GM18861 (cell line): ENCODE data around the gene SUFU.

Experiments used
- ATAC-seq: cut with Tn5 transposase; IDR thresholded peaks from one replicate; pipeline ENCODE4 v1.9.1; 2021; ENCODE audit not compliant: unreplicated experiment

Gene SUFU

GRCh38 chr10:102615361-102615760 is 111.6 kb downstream of the SUFU start:
- no peak for ATAC-seq

- ATAC-seq, result peak; percentile 79
Observed at GRCh38 chr10:102616066-102616770, 112.4 kb downstream of the SUFU start.

GRCh38 chr10:102617041-102617440 is 113.3 kb downstream of the SUFU start:
- ATAC-seq, result no peak

GRCh38 chr10:102617816-102618215 is 114.0 kb downstream of the SUFU start:
- ATAC-seq, result no peak

GRCh38 chr10:102619281-102619981 is 115.7 kb downstream of the SUFU start:
- no peak for ATAC-seq

- no peak for ATAC-seq
Observed at GRCh38 chr10:102620138-102620590, 116.4 kb downstream of the SUFU start.

DNA sequence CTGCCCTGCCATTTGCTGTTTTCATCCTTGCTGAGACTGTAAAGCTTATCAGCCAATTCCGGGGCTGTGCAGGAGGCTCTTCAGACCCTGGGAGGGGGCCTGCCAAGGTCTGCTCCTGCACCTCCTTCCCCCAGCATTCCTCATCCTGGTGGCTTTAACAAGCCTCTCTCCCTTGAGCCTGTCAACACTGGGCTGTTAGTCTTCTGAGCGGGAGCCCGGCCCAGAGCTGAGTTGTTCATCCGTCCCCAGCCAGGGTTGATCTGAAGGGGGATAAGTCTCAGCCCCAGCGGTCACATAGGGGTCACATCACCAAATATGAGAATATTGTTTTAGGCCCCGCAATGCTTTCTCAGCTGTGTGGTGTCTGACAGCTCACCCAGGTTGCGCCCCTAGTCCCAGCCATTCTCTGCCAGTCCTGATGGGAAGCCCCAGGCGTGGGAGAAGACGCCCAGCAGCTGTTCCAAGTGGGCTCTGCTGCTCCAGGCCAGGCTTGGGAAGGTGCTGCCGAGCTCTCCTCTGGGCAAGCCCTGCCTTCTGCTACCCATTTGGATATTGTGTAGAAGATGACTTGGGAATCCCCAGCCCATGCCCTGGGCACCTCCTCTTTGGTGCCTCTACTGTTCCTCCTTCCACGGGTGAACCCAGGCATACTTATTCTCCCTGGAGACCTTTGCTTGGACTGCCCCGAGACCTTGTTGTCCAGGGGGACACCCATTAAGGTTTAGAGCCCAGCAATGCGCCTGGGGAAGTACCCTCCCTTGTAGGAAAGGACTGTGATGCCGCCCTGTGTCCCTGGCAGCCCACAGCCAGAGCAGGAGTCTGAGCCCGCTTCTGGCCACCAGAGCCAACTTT is 117.0 kb downstream of the SUFU start:
- ATAC-seq, result no peak

- ATAC-seq, result no peak
Observed at GRCh38 chr10:102621443-102622325, 117.9 kb downstream of the SUFU start.

GRCh38 chr10:102624094-102624493 is 120.3 kb downstream of the SUFU start:
- ATAC-seq, result no peak

DNA sequence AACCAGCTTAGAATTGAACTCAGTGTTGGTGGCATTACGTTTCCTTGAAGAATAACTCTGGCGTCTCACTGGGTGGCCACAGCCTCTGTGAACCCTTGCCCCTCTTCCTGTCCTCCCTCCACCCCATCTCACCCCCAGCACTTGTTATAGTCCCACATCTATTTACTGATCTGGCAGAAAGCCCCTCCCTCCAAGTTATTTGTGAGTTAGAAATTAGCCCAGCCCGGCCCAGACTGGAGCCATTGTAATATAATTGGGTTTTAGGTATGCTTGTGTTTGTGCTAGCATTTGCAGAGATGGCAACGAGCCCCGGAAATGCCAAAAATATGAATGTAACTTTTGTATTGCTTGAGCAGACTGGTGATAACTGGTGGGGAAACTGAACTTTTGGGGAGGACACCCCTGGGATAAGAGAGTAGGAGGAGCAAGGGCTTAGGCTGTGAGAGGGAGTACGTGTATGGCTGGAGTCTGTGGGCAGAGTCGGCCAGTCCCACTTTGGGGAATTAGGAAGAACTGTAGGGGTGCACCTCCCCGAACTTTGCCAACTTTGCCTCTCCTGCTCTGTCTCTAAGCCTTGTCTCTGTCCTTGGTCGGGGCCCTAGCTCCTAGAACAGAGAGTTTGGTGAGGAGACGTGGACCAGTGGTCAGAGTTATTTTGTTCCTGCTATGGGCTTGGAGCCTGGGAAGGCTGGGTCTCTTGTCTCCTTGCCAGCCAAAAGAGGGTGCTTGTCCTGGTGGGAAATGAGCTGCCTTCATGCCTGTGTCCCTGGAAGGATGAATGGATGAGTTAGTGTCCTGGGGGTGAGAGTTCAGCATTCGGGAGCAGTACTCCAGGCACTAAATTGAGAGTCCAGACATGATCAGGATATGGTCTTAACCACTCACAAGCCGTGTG is 121.2 kb downstream of the SUFU start:
- ATAC-seq, result no peak

GRCh38 chr10:102626026-102626685 is 122.4 kb downstream of the SUFU start:
- no peak for ATAC-seq

DNA sequence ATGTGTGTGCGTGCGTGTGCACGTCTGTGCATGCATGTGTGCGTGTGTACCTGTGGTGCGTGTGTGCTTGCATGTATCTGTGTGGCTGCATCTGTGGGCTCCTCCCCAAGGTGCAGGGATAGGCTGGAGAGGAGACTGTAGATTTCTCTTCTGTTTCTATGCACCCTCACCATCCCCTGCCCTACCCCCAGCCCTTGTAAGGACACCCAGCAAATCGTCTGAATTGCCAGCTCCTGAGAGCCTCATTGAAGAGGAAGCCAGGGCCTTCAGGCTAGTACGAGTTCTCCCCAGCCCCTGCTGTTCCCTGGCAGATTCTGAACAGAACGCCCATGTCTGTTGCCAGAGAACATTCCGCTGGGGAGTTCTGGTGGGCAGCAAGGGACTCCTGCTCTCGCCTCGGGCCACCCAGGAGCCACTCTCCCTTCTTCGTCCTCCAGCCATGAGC is 123.5 kb downstream of the SUFU start:
- no peak for ATAC-seq

DNA sequence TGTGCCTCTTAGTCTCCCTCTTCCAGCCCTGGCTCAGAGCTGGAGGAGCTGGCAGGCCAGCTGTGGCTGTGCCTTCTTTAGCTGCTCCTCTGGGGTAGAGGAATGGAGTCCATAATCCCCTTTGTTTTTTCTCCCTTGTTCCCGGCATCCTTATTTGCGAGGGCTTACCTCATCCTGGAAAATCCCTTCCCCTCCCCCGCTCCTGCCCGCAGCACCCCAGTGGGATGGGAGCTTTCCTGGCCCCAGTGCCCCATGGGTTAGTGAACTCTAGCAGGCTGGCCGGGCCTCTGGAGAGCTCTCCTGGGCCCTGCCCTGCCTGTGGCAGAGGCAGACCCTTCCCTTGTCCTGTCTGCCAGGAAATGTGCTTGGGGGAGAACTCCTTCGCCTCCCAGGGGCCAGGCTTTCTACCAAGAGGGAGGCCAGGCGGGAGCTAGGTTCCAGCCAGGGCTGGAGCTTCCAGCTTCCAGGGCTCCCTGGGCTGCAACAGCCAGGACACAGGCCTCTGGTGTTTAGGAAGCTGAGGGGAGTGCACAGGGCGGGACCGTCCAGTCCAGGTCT is 124.0 kb downstream of the SUFU start:
- ATAC-seq, result no peak

GRCh38 chr10:102628451-102628911 is 124.7 kb downstream of the SUFU start:
- no peak for ATAC-seq

DNA sequence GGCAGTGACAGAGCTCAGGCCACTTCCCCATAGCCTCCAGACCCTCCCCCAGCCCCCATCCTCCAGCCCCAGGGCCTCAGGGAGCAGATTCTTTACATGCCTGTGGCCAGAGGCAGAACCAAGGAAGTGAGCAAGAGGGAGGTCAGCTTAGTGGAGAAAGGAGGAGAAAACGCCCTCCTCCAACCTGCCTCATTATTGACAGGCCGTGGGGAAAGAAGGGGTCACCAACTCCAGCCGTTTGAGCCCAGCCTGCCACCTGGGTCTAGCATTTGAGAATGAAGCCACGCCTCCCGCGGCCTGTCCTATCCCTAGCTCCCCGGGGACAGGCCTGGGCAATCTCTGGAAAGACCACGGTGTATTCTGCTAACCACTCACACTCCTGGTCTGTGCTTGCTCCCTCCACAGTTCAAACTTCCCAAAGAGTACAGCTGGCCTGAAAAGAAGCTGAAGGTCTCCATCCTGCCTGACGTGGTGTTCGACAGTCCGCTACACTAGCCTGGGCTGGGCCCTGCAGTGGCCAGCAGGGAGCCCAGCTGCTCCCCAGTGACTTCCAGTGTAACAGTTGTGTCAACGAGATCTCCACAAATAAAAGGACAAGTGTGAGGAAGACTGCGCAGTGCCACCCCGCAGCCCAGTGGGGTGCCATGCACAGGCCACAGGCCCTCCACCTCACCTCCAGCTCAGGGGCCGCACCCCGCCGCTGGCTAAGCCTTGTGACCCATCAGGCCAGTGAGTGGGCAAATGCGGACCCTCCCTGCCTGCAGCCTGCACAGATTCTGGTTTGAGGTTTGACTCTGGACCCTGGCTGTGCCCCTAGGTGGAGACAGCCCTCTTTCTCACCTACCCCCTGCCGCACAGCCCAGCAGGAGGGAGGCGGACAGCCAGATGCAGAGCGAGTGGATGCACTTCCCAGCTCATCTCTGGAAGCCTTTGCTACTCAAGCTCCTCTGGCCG is 126.2 kb downstream of the SUFU start:
- ATAC-seq, result no peak

- no peak for ATAC-seq
Observed at GRCh38 chr10:102630663-102631062, 126.9 kb downstream of the SUFU start.
